Neural crest cell (in vitro differentiated cells): Measurements from ENCODE around the gene ZNF282. TPM values are rescaled to one million over a fixed set of nuclear protein-coding genes. Genes with fewer than 3 reads are reported as not detected.
"Not testable (repeated sequence)": the region's sequence is repeated elsewhere in the genome, so short reads cannot be mapped to it uniquely, and the experiment has no call there.

Experiments used
- DNase-seq: peaks from one replicate; pipeline ENCODE4 v3.0.0; 2021; ENCODE audit warnings: low read depth, mixed read lengths, low spot score
- H3K27ac Mint-ChIP-seq: one replicate; pipeline ENCODE4 v1.8.0; 2021; ENCODE audit warnings: mild to moderate bottlenecking, mixed read lengths; ENCODE audit not compliant: unreplicated experiment
- H3K27me3 Mint-ChIP-seq: 2 replicates; pipeline ENCODE4 v1.8.0; 2021; ENCODE audit warnings: low read depth, mild to moderate bottlenecking, mixed read lengths
- H3K36me3 Mint-ChIP-seq: 2 replicates; pipeline ENCODE4 v1.8.0; 2021; ENCODE audit warnings: low read depth, mild to moderate bottlenecking, mixed read lengths
- H3K4me1 Mint-ChIP-seq: 2 replicates; pipeline ENCODE4 v1.8.0; 2021; ENCODE audit warnings: mixed read lengths
- H3K4me3 Mint-ChIP-seq: one replicate; pipeline ENCODE4 v1.8.0; 2021; ENCODE audit warnings: mild to moderate bottlenecking, mixed read lengths
- H3K9me3 Mint-ChIP-seq: 2 replicates; pipeline ENCODE4 v1.8.0; 2021; ENCODE audit warnings: mixed read lengths
- total RNA-seq: library from RNA; stranded (reverse); gene quantifications from 2 replicates; pipeline ENCODE4 v1.2.1, GENCODE V29; 2021
- TF ChIP-seq, protein P1 (sequence below): fragments of 200-600 bp; sonication (generic); conservative IDR thresholded peaks from 2 replicates; pipeline ENCODE4 v1.5.0; 2021; ENCODE audit warnings: antibody characterized with exemption, mild to moderate bottlenecking

Gene ZNF282
- total RNA-seq, 1 donor from 2014 or later: 31.8 TPM

DNA sequence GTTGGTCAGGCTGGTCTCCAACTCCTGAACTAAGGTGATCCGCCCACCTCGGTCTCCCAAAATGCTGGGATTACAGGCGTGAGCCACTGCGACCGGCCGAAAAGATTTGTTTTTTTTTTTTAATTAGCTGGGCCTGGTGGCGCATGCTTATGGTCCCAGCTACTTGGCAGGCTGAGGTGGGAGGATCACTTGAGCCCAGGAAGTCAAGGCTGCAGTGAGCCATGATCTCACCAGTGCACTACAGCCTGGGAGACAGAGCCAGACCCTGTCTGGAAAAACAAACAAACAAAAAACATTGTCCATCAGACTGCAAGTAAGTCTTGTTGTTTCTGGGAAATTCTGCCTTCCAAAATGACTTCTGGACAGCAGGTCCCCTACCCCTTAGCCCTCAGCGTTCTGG is 27.8 kb downstream of the ZNF282 start:
- no peaks in the 10 kb centered on the region for H3K9me3 Mint-ChIP-seq
- H3K4me3 Mint-ChIP-seq: no peak overlapping the region
- TF ChIP-seq, protein P1, sequence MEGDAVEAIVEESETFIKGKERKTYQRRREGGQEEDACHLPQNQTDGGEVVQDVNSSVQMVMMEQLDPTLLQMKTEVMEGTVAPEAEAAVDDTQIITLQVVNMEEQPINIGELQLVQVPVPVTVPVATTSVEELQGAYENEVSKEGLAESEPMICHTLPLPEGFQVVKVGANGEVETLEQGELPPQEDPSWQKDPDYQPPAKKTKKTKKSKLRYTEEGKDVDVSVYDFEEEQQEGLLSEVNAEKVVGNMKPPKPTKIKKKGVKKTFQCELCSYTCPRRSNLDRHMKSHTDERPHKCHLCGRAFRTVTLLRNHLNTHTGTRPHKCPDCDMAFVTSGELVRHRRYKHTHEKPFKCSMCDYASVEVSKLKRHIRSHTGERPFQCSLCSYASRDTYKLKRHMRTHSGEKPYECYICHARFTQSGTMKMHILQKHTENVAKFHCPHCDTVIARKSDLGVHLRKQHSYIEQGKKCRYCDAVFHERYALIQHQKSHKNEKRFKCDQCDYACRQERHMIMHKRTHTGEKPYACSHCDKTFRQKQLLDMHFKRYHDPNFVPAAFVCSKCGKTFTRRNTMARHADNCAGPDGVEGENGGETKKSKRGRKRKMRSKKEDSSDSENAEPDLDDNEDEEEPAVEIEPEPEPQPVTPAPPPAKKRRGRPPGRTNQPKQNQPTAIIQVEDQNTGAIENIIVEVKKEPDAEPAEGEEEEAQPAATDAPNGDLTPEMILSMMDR: no peak
- no peak for DNase-seq
- no peaks in the 10 kb centered on the region for H3K4me1 Mint-ChIP-seq
- peaks cover 16% of the 10 kb centered on the region for H3K36me3 Mint-ChIP-seq
- H3K27me3 Mint-ChIP-seq: no peaks in the 10 kb centered on the region
- no peak overlapping the region for H3K27ac Mint-ChIP-seq

DNA sequence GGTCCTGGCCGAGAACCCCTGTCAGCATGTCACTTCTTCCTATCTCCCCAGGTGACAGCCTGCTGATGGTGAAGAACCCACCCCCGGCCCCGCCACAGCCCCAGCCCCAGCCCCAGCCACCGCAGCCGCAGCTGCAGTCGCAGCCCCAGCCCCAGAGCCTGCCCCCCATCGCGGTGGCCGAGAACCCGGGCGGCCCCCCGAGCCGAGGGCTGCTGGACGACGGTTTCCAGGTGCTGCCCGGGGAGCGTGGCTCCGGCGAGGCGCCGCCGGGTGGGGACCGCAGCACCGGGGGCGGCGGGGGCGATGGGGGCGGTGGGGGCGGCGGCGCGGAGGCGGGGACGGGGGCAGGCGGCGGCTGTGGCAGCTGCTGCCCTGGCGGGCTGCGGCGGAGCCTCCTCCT is 28.4 kb downstream of the ZNF282 start:
- no peaks in the 10 kb centered on the region for H3K4me1 Mint-ChIP-seq
- no peak overlapping the region for H3K27ac Mint-ChIP-seq
- no peaks in the 10 kb centered on the region for H3K9me3 Mint-ChIP-seq

DNA sequence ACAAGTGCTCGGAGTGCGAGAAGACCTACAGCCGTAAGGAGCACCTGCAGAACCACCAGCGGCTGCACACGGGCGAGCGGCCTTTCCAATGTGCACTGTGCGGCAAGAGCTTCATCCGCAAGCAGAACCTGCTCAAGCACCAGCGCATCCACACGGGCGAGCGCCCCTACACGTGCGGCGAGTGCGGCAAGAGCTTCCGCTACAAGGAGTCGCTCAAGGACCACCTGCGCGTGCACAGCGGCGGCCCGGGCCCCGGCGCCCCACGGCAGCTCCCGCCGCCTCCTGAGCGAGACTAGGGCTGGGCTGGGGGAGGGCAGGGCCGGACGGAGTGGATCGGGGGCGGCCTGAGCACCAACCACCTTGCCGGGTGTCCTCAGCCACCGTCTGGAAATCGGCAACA is 29.0 kb downstream of the ZNF282 start:
- H3K36me3 Mint-ChIP-seq: peaks cover 15% of the 10 kb centered on the region
- peaks cover 6% of the 10 kb centered on the region for H3K27me3 Mint-ChIP-seq
- H3K27ac Mint-ChIP-seq: no peak overlapping the region
- H3K4me3 Mint-ChIP-seq: no peak overlapping the region
- TF ChIP-seq, protein P1: no peak
- H3K9me3 Mint-ChIP-seq: no peaks in the 10 kb centered on the region
- DNase-seq: no peak
- no peaks in the 10 kb centered on the region for H3K4me1 Mint-ChIP-seq

More for the DNA sequence above, 28.4 kb downstream of the ZNF282 start:
- no peak for DNase-seq
- H3K4me3 Mint-ChIP-seq: no peak overlapping the region
- TF ChIP-seq, protein P1: no peak
- H3K36me3 Mint-ChIP-seq: peaks cover 16% of the 10 kb centered on the region
- peaks cover under 1% of the 10 kb centered on the region for H3K27me3 Mint-ChIP-seq

DNA sequence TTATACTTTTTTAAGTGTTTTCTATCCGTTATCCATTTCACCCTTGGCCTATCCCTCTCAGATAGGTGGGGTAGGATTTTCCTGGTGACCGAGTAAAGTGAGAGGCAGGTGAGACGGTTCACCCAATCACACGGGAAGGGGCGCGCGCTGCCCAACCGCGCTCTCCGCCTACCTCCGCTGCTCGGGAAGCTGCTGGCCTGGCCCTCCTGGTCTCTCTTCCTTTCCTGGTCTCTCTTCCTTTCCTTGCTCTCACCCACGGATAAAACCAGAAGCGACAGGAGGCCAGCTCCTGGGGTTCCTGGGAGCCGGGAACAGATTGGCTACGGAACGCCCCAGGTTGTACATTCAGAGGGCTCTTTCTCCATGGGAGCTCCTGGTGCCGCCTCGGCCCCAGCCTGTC is 29.8 kb downstream of the ZNF282 start:
- peaks cover 14% of the 10 kb centered on the region for H3K27me3 Mint-ChIP-seq
- TF ChIP-seq, protein P1: no peak
- no peak overlapping the region for H3K4me3 Mint-ChIP-seq
- no peak for DNase-seq
- no peak overlapping the region for H3K27ac Mint-ChIP-seq
- H3K36me3 Mint-ChIP-seq: peaks cover 11% of the 10 kb centered on the region
- no peaks in the 10 kb centered on the region for H3K4me1 Mint-ChIP-seq
- no peaks in the 10 kb centered on the region for H3K9me3 Mint-ChIP-seq

DNA sequence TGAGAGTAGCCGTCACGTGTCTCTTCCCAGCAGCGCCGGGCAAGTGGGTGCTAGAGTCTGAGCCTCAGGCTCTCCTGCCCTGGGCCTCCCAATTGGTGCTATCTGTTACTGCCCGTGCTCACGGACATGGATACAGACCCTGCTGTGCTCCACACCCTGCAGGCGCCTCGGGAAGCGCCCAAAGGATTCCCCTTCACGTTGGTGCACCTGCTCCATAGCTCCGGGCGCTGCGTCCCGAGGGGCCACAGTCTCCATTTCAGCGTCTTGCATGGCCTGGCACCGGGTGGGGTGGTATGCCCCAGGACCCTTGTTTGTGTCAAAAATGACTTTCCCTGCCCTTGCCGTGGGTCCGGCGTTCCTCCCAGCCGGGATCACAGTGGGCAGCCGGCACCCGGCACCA is 30.3 kb downstream of the ZNF282 start:
- DNase-seq: no peak
- Mint-ChIP-seq H3K27ac (no peak overlapping the region), H3K9me3 (no peaks in the 10 kb centered on the region), H3K4me1 (no peaks in the 10 kb centered on the region), H3K36me3 (peaks cover 11% of the 10 kb centered on the region), H3K27me3 (peaks cover 15% of the 10 kb centered on the region), H3K4me3 (no peak overlapping the region)
- TF ChIP-seq, protein P1: no peak

DNA sequence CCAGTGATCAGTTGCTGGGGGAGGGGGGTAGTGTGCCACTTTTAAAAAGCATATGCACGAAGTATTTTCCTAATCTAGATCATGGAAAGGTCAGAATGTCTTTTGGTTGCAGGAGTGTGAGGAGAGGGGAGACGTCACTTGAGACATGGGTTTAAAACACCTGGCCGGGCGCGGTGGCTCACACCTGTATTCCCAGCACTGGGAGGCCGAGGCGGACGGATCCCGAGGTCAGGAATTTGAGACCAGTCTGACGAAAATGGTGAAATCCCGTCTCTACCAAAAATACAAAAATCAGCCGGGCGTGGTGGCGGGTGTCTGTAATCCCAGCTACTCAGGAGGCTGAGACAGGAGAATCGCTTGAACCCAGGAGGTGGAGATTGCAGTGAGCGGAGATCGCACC is 31.0 kb downstream of the ZNF282 start:
- H3K9me3 Mint-ChIP-seq, DNase-seq, H3K4me1 Mint-ChIP-seq, H3K36me3 Mint-ChIP-seq, H3K27ac Mint-ChIP-seq, H3K4me3 Mint-ChIP-seq: not testable (repeated sequence)
- peaks cover 18% of the 10 kb centered on the region for H3K27me3 Mint-ChIP-seq
